ENCODE data around the gene LURAP1L. TPM values are rescaled to one million over a fixed set of nuclear protein-coding genes. Genes with fewer than 3 reads are reported as not detected.

The LURAP1L gene
- total RNA-seq, 1 experiment from 2014 or later = not detected

- no peaks in the 10 kb centered on the region for H3K27me3 ChIP-seq (ENCODE audit: low read length)
- no peaks in the 10 kb centered on the region for H3K79me2 ChIP-seq (ENCODE audit: low read length)
- H3K9ac ChIP-seq (ENCODE audit: low read length) = no peak overlapping the region
- H3K36me3 ChIP-seq (ENCODE audit: insufficient read depth, low read length) = no peaks in the 10 kb centered on the region
- 0 out of 2 replicates have a peak, but pooled peaks cover 3% of the 10 kb centered on the region for H3K9me2 ChIP-seq (replicated peaks; ENCODE audit: insufficient read depth, low read length)
- no peaks in the 10 kb centered on the region for H3K4me1 ChIP-seq (ENCODE audit: low read length)
- no peak overlapping the region for H3K27ac ChIP-seq (ENCODE audit: low read length)
- H3K4me3 ChIP-seq (ENCODE audit: low read length) = no peak overlapping the region
- DNase-seq = no peak
- H4K20me1 ChIP-seq (ENCODE audit: insufficient read depth, low read depth, low read length) = no peaks in the 10 kb centered on the region
- H3K9me3 ChIP-seq (ENCODE audit: low read length) = no peaks in the 10 kb centered on the region
- H3K4me2 ChIP-seq (ENCODE audit: low read depth, low read length, poor library complexity, severe bottlenecking) = no peak overlapping the region
- H2AFZ ChIP-seq (ENCODE audit: low read length) = no peak overlapping the region
These were observed 71.2 kb downstream of the LURAP1L start for GRCh38 chr9:12846035-12846434.

DNA sequence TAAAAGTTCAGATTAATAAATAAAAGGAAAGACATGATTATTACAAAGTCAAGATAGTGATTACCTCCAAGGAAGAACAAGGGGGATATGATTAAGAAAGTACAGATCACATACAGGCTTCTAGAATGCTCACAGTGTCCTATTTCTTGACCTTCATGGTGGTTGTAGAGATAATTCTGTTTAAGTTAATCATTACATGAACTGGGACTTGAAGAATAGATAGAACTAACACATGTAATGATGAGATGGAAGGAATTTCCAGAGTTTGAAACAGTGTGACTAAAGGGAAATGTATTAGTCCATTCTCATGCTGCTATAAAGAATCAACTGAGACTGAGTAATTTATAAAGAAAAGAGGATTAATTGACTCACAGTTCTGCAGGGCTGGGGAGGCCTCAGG lies 72.7 kb downstream of the LURAP1L start:
- no peak overlapping the region for H3K4me3 ChIP-seq (ENCODE audit: low read length)
- H3K4me1 ChIP-seq (ENCODE audit: low read length) = no peaks in the 10 kb centered on the region
- no peak for DNase-seq
- H3K9ac ChIP-seq (ENCODE audit: low read length) = no peak overlapping the region
- H2AFZ ChIP-seq (ENCODE audit: low read length) = no peak overlapping the region
- H3K79me2 ChIP-seq (ENCODE audit: low read length) = no peaks in the 10 kb centered on the region
- H3K36me3 ChIP-seq (ENCODE audit: insufficient read depth, low read length) = no peaks in the 10 kb centered on the region
- H4K20me1 ChIP-seq (ENCODE audit: insufficient read depth, low read depth, low read length) = no peaks in the 10 kb centered on the region
- H3K27ac ChIP-seq (ENCODE audit: low read length) = no peak overlapping the region
- H3K9me3 ChIP-seq (ENCODE audit: low read length) = no peaks in the 10 kb centered on the region
- H3K27me3 ChIP-seq (ENCODE audit: low read length) = no peaks in the 10 kb centered on the region
- no peak overlapping the region for H3K4me2 ChIP-seq (ENCODE audit: low read depth, low read length, poor library complexity, severe bottlenecking)
- 0 out of 2 replicates have a peak, but pooled peaks cover 3% of the 10 kb centered on the region for H3K9me2 ChIP-seq (replicated peaks; ENCODE audit: insufficient read depth, low read length)

DNA sequence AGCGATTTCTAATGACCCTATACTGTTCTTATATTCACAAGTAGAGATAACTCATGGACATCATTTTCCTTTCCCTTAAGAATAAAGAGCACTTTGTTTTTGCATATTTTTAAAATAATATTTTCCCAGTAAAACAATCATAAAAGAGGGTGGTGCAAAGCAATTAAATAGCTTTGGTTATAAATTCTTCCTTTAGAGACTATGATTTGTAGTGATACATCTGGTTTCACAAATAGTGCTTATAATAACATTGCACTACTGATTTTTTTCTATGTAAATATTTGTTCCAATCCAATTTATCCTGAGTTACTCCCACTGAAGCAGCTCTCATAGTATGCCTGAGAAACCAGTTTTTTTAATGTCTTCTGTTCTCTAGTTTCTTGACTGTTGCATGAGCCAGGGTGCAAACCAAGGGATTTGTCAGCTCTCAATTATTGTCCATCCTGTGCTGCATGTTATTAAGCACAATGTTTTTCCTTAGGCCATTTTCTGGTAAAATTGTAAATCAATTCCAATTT lies 74.7 kb downstream of the LURAP1L start:
- Histone ChIP-seq H3K9ac (ENCODE audit: low read length) (no peak overlapping the region), H3K9me2 (replicated peaks; ENCODE audit: insufficient read depth, low read length) (0 out of 2 replicates have a peak, but pooled peaks cover 3% of the 10 kb centered on the region), H3K27ac (ENCODE audit: low read length) (no peak overlapping the region), H4K20me1 (ENCODE audit: insufficient read depth, low read depth, low read length) (no peaks in the 10 kb centered on the region), H3K4me3 (ENCODE audit: low read length) (no peak overlapping the region), H3K27me3 (ENCODE audit: low read length) (no peaks in the 10 kb centered on the region), H3K4me1 (ENCODE audit: low read length) (no peaks in the 10 kb centered on the region), H2AFZ (ENCODE audit: low read length) (no peak overlapping the region), H3K79me2 (ENCODE audit: low read length) (no peaks in the 10 kb centered on the region), H3K4me2 (ENCODE audit: low read depth, low read length, poor library complexity, severe bottlenecking) (no peak overlapping the region), H3K36me3 (ENCODE audit: insufficient read depth, low read length) (no peaks in the 10 kb centered on the region), H3K9me3 (ENCODE audit: low read length) (no peaks in the 10 kb centered on the region)
- no peak for DNase-seq

DNA sequence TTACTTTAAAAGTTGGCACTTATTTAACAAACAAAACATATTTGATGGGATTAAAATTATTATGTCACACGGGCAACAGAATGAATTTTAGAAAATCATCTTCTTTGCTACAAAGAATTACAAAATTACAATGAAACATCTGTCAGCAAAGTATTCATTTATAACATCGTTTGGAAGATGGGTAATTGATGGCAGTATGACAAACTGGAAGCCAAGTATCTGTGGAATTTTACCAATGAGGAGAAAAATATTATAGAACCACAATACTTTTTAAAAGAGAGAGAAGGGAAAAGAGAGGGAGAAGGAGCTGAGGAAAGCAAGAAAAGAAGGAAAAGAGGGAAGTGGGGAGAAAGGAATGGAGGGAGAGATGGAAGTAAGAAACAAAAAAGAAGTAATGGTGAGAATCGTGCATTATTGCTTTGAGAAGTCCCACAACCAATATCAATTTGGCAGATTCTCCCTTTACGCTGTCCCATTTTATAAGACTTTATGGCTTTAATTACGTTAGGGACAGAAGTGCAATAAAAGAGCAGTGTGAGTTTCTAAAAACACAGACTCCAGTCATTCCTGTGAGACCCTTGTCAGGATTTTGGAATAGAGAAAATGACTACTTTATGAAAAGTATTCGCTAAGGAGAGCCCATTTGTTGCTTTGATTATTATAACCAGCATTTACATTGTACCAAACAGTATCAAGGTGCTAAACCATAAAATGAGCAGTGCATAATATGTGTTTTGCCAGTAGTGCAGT lies 76.7 kb downstream of the LURAP1L start:
- no peak overlapping the region for H3K9ac ChIP-seq (ENCODE audit: low read length)
- no peak for DNase-seq
- H3K4me1 ChIP-seq (ENCODE audit: low read length) = no peaks in the 10 kb centered on the region
- no peaks in the 10 kb centered on the region for H3K9me3 ChIP-seq (ENCODE audit: low read length)
- H3K27me3 ChIP-seq (ENCODE audit: low read length) = no peaks in the 10 kb centered on the region
- no peak overlapping the region for H3K4me3 ChIP-seq (ENCODE audit: low read length)
- no peaks in the 10 kb centered on the region for H4K20me1 ChIP-seq (ENCODE audit: insufficient read depth, low read depth, low read length)
- no peak overlapping the region for H2AFZ ChIP-seq (ENCODE audit: low read length)
- H3K36me3 ChIP-seq (ENCODE audit: insufficient read depth, low read length) = no peaks in the 10 kb centered on the region
- no peak overlapping the region for H3K4me2 ChIP-seq (ENCODE audit: low read depth, low read length, poor library complexity, severe bottlenecking)
- no peaks in the 10 kb centered on the region for H3K79me2 ChIP-seq (ENCODE audit: low read length)
- H3K9me2 ChIP-seq (replicated peaks; ENCODE audit: insufficient read depth, low read length) = 0 out of 2 replicates have a peak, but pooled peaks cover 3% of the 10 kb centered on the region
- H3K27ac ChIP-seq (ENCODE audit: low read length) = no peak overlapping the region

DNA sequence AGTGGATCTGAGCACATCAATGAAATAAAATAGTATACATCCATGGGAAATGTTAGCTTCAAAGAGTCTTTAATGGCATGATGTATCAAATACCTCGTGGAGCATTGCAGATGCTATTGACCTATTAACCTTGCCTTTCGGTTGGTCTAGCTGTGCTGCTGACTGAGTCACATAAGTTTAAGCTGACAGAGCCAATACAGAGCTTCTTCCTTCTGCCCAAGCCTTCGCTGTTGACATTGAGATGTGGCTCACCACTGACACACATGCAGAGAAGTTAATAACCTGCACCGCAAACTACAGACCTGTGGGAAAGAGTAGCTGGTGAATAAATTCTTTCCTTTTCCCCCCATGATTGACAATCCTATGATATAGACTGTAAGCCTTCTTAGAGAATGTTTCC lies 78.2 kb downstream of the LURAP1L start:
- no peaks in the 10 kb centered on the region for H4K20me1 ChIP-seq (ENCODE audit: insufficient read depth, low read depth, low read length)
- H2AFZ ChIP-seq (ENCODE audit: low read length) = no peak overlapping the region
- H3K9me2 ChIP-seq (replicated peaks; ENCODE audit: insufficient read depth, low read length) = 0 out of 2 replicates have a peak, but pooled peaks cover 3% of the 10 kb centered on the region
- H3K9ac ChIP-seq (ENCODE audit: low read length) = no peak overlapping the region
- DNase-seq = no peak
- no peak overlapping the region for H3K4me3 ChIP-seq (ENCODE audit: low read length)
- H3K27me3 ChIP-seq (ENCODE audit: low read length) = no peaks in the 10 kb centered on the region
- no peaks in the 10 kb centered on the region for H3K36me3 ChIP-seq (ENCODE audit: insufficient read depth, low read length)
- no peaks in the 10 kb centered on the region for H3K4me1 ChIP-seq (ENCODE audit: low read length)
- no peaks in the 10 kb centered on the region for H3K9me3 ChIP-seq (ENCODE audit: low read length)
- no peak overlapping the region for H3K27ac ChIP-seq (ENCODE audit: low read length)
- no peaks in the 10 kb centered on the region for H3K79me2 ChIP-seq (ENCODE audit: low read length)
- H3K4me2 ChIP-seq (ENCODE audit: low read depth, low read length, poor library complexity, severe bottlenecking) = no peak overlapping the region

DNA sequence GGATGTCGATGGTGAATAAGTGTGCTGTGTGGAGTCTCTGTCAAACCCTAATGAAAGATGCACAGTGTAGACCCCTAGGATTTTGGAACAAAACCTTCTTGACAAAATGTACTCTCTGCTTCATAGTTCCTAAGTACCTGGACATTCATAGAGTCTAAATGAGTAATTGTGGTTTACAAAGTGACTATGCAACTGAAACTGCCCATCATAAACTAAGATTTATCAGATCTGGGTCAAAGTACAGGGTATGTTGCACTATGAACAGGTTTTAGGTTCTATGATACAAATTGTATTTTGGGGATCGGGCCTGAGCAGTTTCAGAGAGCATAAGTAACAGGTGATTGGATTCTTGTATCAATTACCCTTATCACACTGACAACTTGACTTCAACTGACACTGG lies 79.4 kb downstream of the LURAP1L start:
- Histone ChIP-seq H3K36me3 (ENCODE audit: insufficient read depth, low read length) (no peaks in the 10 kb centered on the region), H3K9me3 (ENCODE audit: low read length) (no peaks in the 10 kb centered on the region), H3K27ac (ENCODE audit: low read length) (no peak overlapping the region), H3K9me2 (replicated peaks; ENCODE audit: insufficient read depth, low read length) (0 out of 2 replicates have a peak, but pooled peaks cover 3% of the 10 kb centered on the region), H2AFZ (ENCODE audit: low read length) (no peak overlapping the region), H3K9ac (ENCODE audit: low read length) (no peak overlapping the region), H3K4me2 (ENCODE audit: low read depth, low read length, poor library complexity, severe bottlenecking) (no peak overlapping the region), H4K20me1 (ENCODE audit: insufficient read depth, low read depth, low read length) (no peaks in the 10 kb centered on the region), H3K27me3 (ENCODE audit: low read length) (no peaks in the 10 kb centered on the region), H3K4me3 (ENCODE audit: low read length) (no peak overlapping the region), H3K4me1 (ENCODE audit: low read length) (no peaks in the 10 kb centered on the region), H3K79me2 (ENCODE audit: low read length) (no peaks in the 10 kb centered on the region)
- no peak for DNase-seq

GRCh38 chr9:12855066-12855465 lies 80.2 kb downstream of the LURAP1L start:
- H3K4me1 ChIP-seq (ENCODE audit: low read length) = no peaks in the 10 kb centered on the region
- no peak overlapping the region for H3K4me3 ChIP-seq (ENCODE audit: low read length)
- no peak overlapping the region for H2AFZ ChIP-seq (ENCODE audit: low read length)
- DNase-seq = no peak
- no peak overlapping the region for H3K9ac ChIP-seq (ENCODE audit: low read length)
- no peak overlapping the region for H3K4me2 ChIP-seq (ENCODE audit: low read depth, low read length, poor library complexity, severe bottlenecking)
- H3K9me2 ChIP-seq (replicated peaks; ENCODE audit: insufficient read depth, low read length) = 0 out of 2 replicates have a peak, but pooled peaks cover 3% of the 10 kb centered on the region
- no peak overlapping the region for H3K27ac ChIP-seq (ENCODE audit: low read length)
- H4K20me1 ChIP-seq (ENCODE audit: insufficient read depth, low read depth, low read length) = no peaks in the 10 kb centered on the region
- no peaks in the 10 kb centered on the region for H3K9me3 ChIP-seq (ENCODE audit: low read length)
- H3K36me3 ChIP-seq (ENCODE audit: insufficient read depth, low read length) = no peaks in the 10 kb centered on the region
- no peaks in the 10 kb centered on the region for H3K27me3 ChIP-seq (ENCODE audit: low read length)
- no peaks in the 10 kb centered on the region for H3K79me2 ChIP-seq (ENCODE audit: low read length)

DNA sequence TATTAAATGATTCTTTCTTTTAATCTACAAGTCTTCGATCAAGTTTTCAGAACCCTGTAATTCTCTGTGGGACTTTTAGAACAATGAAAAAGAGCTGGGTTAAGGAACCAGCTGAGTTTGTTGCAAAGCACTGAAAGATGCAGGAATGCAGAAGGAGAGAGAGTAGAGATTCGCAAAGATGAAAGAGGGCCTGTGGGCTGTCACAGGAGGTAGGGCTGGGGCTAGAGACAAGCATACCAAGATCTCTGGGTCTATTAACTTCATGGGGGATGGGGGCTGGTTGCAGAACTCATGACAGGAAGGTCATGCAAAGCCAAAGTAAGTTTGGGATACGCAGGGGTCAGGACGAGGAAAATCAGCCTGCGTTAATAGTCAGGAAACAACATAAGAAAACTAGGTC lies 81.8 kb downstream of the LURAP1L start:
- Histone ChIP-seq H3K79me2 (ENCODE audit: low read length) (no peaks in the 10 kb centered on the region), H3K36me3 (ENCODE audit: insufficient read depth, low read length) (no peaks in the 10 kb centered on the region), H2AFZ (ENCODE audit: low read length) (no peak overlapping the region), H3K9ac (ENCODE audit: low read length) (no peak overlapping the region), H3K9me2 (replicated peaks; ENCODE audit: insufficient read depth, low read length) (no peaks in the 10 kb centered on the region), H3K4me3 (ENCODE audit: low read length) (no peak overlapping the region), H3K9me3 (ENCODE audit: low read length) (no peaks in the 10 kb centered on the region), H3K27ac (ENCODE audit: low read length) (no peak overlapping the region), H4K20me1 (ENCODE audit: insufficient read depth, low read depth, low read length) (no peaks in the 10 kb centered on the region), H3K27me3 (ENCODE audit: low read length) (no peaks in the 10 kb centered on the region), H3K4me2 (ENCODE audit: low read depth, low read length, poor library complexity, severe bottlenecking) (no peak overlapping the region), H3K4me1 (ENCODE audit: low read length) (no peaks in the 10 kb centered on the region)
- DNase-seq = no peak

All from Karpas-422 (cell line).